Astrocyte of the spinal cord (primary cell): ENCODE measurements around the gene PACRG.

ENCODE experiments used
- DNase-seq: peaks from one replicate; pipeline ENCODE4 v3.0.0; 2011; ENCODE audit warnings: low read depth, low spot score
- H3K4me3 ChIP-seq: 2 replicates; pipeline ENCODE4 v1.5.1; 2011; ENCODE audit warnings: low read depth, mild to moderate bottlenecking, low read length, moderate library complexity
- in situ Hi-C: cut with HindIII; loops from 2 replicates; pipeline ENCODE4 v1.10.0; 2017; ENCODE audit warnings: low sequenced_read_pairs
- TF ChIP-seq, protein P1 (sequence below): IDR thresholded peaks from 2 replicates; pipeline ENCODE4 v1.5.1; 2012; ENCODE audit warnings: low read depth, mild to moderate bottlenecking, low read length, inconsistent platforms

The PACRG gene

DNA sequence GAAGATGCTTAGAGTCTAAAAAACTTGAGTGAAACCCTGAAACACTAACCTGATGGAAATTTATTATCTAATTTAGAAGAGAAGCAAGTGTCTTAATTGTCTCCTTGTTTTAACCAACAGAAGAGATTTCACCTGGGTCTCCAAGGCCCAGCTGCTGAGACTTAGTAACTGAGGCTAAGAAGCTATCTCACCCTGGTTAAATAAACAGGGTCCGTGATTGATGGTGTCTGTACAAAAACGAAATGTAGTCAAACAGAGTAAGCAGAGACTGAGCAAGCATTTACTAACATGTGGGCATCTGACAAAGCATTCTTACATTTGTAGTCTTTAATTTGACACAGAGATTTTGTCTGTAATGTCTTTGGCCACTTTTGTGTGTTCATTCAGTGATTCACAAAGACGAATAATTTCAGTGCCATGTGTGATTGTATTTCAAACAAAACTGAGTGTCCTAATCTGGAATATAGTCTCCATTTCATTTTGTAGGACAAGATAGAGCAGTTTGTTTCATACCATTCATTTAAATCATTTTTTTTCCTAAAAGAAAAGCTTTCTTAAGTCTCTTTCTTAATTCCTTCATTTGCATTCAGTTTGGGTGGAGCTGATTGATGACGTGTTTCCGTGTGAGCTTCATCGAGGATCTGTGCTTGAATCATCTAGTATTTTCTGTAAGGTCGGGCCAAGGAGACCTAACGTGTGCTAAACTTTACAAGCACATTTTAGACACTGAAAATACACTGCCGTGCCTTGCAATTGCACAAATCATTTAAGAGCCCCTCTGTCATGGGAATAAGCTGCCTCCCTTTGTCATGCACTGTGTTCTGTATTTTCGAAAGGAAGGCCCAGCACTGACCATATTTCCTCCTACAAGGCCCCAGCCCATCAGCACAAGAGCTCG is 516.2 kb downstream of the PACRG start:
- DNase-seq: no peak
- in situ Hi-C loops: no loop called here
- TF ChIP-seq, protein P1, sequence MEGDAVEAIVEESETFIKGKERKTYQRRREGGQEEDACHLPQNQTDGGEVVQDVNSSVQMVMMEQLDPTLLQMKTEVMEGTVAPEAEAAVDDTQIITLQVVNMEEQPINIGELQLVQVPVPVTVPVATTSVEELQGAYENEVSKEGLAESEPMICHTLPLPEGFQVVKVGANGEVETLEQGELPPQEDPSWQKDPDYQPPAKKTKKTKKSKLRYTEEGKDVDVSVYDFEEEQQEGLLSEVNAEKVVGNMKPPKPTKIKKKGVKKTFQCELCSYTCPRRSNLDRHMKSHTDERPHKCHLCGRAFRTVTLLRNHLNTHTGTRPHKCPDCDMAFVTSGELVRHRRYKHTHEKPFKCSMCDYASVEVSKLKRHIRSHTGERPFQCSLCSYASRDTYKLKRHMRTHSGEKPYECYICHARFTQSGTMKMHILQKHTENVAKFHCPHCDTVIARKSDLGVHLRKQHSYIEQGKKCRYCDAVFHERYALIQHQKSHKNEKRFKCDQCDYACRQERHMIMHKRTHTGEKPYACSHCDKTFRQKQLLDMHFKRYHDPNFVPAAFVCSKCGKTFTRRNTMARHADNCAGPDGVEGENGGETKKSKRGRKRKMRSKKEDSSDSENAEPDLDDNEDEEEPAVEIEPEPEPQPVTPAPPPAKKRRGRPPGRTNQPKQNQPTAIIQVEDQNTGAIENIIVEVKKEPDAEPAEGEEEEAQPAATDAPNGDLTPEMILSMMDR: no peak
- no peak overlapping the region for H3K4me3 ChIP-seq

DNA sequence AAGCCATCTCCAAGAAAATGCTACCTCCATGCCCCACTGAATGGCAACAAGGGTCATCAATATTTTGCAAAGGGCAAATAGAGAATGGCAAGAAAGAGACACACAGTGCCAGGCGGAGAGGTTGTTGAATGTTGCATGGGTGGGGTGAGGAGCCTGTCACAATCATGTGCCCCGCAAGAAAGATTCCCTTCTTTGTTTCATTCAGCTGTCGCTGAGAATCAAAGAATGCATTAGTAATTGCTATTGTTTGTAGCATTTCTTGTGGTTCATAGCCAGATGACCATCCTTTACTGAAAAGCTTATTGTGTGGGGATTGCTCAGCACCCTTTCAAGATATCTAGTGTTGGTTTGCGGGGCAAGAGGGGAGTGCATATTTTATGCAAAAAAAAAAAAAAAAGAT is 520.3 kb downstream of the PACRG start:
- in situ Hi-C loops: no loop called here
- no peak for DNase-seq
- no peak overlapping the region for H3K4me3 ChIP-seq
- TF ChIP-seq, protein P1: no peak

DNA sequence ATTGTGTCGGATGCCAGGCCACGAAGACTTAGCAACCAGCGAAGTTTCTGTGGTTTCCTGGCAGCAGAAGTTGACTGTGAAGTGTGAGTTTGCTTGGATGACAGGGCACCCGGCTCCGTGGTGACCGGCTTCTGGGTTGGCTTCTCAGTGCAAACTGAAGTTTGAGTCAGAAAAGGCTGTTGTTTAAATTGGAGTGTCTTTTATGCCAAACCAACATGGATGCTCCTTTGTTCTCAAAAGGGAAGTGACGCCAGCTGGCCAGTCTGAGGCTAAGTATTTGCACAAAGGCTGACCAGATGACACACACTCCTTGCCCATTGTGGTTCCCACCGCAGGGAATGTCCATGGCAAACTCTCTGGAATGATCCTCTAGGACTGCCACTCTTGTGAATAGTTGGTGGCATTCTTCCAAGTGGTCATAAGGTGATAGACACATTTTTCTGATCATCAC is 521.9 kb downstream of the PACRG start:
- no peak overlapping the region for H3K4me3 ChIP-seq
- TF ChIP-seq, protein P1: no peak
- in situ Hi-C loops: no loop called here
- peak; percentile 80 for DNase-seq

DNA sequence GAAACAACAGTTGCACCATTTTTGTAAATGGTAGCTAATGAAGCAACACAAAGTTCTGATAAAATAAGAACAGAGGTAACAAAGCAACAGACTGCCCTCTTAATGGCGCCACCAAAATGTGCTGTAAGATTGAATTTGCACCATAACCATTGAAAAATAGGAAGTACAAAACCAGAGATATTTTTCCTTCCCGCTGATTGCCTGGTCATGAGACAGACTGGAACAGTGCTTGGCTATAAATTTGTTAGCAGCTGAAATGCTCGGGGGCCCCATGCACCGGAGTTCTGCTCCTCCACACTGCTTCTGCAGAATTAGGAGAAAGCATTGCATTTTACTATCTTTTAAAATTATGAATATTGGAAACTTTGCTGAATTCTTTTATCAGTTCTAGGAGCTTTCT is 522.3 kb downstream of the PACRG start:
- no peak for DNase-seq
- TF ChIP-seq, protein P1: no peak
- in situ Hi-C loops: no loop called here
- no peak overlapping the region for H3K4me3 ChIP-seq

DNA sequence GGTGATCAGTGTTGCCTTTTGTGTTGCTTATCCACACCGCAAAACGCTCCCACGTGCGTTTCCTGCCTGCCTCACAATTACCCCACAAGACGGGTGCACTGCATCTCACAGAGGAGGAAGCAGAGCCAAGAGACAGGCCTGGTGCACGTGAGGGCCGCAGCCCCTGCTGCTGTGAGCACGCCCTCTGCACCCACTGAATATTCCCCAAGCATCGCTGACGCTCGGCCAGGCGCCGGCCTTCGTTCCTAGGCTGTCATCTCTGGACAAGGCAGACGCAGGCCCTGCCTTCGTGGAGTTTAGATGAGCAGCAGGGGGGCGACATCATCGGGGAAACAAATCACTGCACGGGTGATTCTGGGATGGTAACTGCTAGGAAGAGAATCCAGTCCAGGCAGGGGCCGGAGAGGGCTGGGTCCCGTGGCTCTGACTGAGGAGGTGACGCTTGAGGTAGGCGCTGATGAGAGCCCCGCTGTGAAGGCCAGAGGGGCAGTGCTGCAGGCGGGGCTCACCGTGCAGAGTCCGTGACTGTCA is 524.4 kb downstream of the PACRG start:
- H3K4me3 ChIP-seq: no peak overlapping the region
- in situ Hi-C loops: no loop called here
- TF ChIP-seq, protein P1: no peak
- DNase-seq: no peak

DNA sequence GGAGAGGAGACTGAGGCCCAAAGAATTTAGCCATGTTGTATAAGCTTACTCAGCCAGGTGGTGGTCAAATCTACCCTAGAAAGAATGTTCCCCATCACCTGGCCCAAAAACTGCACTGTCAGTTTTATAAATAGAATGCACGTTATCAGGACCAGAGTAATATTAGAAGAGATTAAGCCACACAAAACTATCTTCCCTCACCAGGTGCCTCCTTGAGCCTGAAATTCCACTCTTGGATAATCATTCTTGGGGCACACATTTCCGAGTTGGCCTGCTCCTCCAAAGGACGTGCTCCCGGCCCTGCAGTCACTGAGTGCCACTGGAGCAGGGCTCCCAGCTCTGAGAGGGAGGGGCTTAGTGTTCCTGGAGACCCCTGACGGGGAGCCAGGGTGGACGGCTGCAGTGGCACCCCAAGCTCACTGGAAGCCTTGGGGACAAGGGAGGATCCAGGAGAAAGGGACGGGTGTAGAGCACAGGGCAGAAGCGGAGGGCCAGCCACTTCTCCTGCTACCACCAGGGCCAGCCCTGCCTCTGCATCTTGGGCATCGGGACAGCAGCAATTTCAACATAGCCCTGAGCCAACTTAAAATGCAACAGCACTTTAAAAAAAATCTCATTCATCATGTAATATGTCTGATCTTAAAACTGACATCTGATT is 525.9 kb downstream of the PACRG start:
- in situ Hi-C loops: no loop called here
- TF ChIP-seq, protein P1: no peak
- DNase-seq: no peak
- no peak overlapping the region for H3K4me3 ChIP-seq
